ENCODE measurements around the gene TWIST1.

TWIST1 gene

DNA sequence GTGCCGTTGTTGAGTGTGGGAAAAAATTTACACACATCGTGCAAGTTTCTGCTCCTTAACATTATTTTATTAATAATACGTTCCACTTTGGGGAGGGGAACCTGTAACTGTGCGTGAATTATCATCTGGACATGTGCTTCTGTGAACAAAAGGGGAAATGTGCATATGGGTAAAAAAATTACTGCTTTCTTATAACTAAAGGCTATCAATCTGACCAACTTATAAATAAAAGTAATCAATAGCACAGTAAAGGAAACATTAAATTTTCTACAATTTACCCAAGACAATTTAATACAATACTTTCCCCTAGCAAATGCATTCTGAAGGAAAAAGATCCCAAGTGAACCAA, 4.5 kb downstream of the TWIST1 start:
- no peak for DNase-seq

GRCh38 chr7:19112274-19113001, 5.0 kb downstream of the TWIST1 start:
- no peak for DNase-seq

DNA sequence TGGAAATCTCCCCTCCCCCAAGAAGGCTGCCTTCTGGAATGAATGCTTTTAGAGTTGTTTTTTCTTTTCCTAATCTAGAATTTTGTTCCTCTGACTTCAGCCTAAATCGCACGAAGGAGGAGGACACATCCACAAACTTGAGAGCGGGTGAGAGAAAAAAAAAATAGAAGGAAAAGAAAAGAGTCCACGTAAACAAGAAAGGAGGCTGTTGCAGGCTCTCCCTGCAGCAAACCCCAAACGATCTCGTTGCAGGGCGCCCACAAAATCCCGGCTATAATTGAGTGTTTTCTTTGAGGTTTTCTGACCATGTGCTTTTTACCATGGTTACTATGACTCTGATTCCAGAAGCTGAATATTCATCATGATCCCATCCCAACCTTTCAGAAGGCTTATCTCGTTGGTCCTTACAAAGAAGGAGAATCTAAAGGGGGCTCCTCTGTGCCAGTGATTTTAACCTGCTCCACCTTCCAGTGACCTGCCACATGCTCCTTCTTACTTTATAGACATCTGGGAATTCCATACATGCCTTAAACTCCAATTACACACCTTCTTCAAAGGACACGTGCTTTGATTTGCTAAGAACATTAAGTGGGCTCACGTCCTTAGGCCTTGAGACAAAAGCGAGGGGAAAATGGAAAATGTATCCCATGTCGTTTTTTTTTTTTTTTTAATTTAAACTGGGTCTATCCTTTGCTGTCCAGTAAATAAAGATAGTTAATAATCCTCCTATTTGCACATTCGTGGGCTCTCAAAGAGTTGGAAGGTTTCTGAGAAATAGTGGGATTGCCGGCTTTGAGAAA, 5.8 kb downstream of the TWIST1 start:
- no peak for DNase-seq

- DNase-seq = no peak
Observed at GRCh38 chr7:19110776-19111175, 6.7 kb downstream of the TWIST1 start.

GRCh38 chr7:19110026-19110730, 7.3 kb downstream of the TWIST1 start:
- DNase-seq = no peak

DNA sequence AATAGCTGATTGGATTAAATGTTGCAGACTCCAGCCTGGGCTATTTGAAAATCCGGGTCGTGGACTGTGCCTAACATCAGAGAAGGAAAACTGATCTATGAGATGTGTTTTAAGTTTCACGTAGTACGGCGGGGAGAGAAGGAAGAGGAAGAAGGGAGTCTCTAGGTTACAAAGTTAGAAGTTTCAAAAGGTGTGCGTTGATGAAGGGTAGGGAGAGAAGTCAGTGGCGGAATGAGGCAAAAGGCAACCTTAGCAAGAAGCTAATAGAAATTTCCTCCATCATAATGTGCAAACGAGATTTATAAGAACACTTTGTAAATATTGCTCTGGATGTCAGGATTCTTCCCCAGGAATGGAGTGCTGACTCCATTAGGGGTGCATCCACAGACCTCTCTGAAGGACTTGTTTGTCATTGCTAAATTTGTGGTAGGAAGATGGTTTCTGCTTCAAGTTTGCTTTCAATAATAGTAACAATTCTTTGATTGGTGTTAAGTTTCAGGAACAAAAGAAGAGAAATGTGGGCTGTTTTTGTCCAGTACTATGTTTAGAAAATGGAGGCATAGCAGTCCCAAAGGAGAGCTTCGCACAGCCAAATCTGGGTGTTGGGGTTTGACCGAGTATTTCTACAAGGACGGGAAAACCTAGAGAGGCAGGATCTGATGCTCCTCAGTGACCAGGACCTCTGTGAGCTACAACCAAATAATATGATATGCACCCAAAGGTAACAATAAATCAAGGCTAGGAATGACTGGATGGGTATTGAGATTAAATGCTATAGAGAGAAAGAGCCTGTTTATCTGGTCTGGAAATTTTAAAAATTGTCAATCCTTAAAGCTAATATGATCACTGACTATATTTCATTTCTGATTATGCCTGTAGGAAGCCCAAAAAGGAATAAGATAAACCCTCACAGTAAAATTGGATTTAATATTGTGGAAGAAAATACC, 8.2 kb downstream of the TWIST1 start:
- no peak for DNase-seq

DNA sequence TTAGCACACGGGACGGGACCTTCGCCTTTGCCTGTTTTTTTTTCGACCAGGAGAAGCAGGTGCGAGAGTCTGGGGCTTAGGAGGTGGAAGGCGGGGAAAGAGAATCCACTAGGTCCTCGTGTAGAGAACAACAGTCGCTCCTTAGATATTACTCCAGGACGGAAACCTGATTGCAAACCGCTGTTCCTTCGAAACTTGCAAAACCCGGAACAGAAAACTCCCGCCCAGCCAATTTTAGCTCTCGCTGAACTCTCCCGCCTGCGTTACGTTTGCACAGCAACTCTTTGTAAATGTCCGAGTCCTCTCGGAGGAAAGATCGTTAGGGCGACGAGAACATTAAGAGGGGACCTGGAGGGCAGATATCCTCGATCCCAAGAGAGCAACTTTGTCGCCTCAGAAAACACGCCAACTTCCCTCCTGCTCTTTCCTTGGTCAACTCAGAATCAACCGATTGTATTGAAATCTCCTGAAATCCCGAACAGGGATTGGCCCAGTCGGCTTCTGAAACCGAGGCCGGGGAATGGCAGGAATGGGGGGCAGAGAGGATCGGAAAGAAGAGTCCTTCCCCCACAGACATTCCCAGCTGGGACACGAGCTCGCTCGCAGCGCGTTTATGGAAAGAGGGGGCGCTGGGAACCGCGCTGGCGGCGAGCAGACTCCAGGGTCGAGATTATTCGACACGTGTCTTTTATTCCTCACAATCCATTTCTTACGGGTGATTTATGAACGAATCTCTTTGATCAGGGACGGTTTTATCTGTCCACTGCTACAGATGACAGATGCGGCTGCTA, 9.9 kb downstream of the TWIST1 start:
- no peak for DNase-seq

DNA sequence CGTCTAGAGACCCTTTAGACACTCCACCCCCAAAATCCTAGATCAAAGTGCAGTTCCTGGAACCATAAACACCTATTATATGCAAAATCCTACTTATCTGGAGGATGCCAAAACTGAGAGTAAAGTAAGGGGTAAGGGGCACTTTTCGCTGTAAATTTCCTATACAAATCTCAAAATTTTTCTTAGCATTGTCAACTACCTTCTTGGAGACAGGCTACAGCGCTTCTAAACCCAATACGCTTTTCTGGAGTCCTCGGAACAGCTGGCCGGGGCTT, 10.4 kb downstream of the TWIST1 start:
- DNase-seq = no peak

GRCh38 chr7:19106241-19107080, 11.0 kb downstream of the TWIST1 start:
- DNase-seq = no peak

DNA sequence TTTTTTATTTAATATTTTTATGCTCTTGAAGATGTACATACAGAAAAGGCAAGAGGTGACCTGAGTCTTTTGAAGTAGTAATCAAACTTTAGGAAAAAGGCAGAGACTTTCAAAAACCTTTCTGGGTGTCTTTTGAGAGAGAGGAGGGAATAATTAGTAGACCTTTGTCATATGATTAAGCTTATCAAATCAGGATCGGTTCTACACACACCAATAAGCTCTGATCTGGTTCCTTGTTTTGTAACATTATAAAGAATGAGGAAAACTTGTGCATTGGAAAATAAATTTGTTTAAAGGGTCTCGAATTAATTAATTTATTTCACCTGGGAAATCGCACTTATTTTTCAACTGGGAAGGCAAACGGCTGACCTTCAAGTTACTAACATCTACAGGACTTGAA, 11.9 kb downstream of the TWIST1 start:
- no peak for DNase-seq

DNA sequence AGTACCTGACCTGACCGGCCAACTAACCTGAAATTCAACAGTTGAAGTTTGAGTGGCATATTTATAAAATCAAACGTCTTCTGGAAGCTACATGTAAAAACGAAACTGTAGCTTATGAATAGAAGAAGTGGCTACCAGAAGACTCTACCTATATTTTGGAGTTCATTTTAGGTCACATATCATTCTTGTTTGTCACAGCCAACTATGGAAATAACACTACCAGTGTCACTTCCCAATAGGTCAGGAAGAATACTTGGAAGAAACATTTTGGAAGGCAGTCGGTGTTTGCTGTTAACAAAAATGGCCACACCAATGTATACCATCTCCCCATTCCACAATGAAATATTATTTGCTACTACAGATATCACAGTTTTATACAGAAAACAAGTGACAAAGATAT, 12.6 kb downstream of the TWIST1 start:
- no peak for DNase-seq

- DNase-seq = no peak
Observed at GRCh38 chr7:19102884-19103283, 14.6 kb downstream of the TWIST1 start.

GRCh38 chr7:19101909-19102308, 15.5 kb downstream of the TWIST1 start:
- no peak for DNase-seq

DNA sequence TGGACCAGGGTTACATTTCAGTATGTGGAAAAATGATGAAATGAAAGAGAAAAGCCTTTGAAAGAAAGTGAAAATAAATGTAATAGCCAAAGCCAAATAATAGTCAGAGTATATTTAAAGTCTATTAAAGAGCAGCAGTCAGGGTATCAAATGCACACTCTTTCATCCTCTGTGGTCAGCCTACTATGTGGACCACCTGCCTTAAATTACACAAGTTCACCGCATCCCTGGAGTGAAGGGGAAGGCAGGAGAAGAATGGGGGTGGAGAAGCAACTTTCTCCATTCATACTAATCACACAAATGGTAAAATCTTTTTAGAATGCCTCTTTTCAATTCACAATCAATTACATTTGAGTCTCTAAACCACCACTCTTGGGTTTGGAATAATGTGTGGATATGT, 16.0 kb downstream of the TWIST1 start:
- no peak for DNase-seq

GRCh38 chr7:19099924-19100323, 17.5 kb downstream of the TWIST1 start:
- no peak for DNase-seq

DNA sequence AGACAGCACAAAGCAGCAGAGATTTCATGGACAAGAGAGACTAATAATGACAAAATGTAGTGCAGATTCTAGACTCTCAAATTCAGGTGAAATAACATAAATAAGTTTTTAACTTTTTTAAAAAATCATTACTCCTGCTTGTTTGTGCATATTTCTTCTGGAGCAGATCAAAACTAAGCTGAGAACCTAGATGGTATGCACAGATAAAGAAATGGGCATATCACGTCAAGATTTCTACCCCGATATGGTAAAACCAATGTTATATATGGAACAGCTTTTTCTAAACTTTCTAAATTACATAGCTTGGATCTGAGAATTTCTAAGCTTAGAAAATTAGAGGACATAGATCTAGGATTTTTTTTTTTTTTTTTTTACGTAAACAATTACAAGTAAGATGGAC, 18.2 kb downstream of the TWIST1 start:
- no peak for DNase-seq

GRCh38 chr7:19098510-19098909, 18.9 kb downstream of the TWIST1 start:
- no peak for DNase-seq

GRCh38 chr7:19097165-19098055, 20.0 kb downstream of the TWIST1 start:
- DNase-seq = no peak

- DNase-seq = no peak
Observed at GRCh38 chr7:19095353-19095860, 22.0 kb downstream of the TWIST1 start.

All from AML-193 (cell line).